Fibroblast of mammary gland (primary cell): ENCODE measurements around the gene KDM2B.

Experiments
- DNase-seq: peaks from one replicate; pipeline ENCODE4 v3.0.0-alpha.2; 2010; ENCODE audit warnings: low read depth
- H3K4me3 ChIP-seq: 2 replicates; pipeline ENCODE4 v1.5.1; 2011; ENCODE audit warnings: low read depth, mild to moderate bottlenecking, low read length, moderate library complexity; ENCODE audit not compliant: control insufficient read depth
- CTCF ChIP-seq: conservative IDR thresholded peaks from 2 replicates; pipeline ENCODE4 v1.5.1; 2011; ENCODE audit warnings: low read depth, low read length, inconsistent platforms; ENCODE audit not compliant: control insufficient read depth, insufficient read depth

The KDM2B gene

GRCh38 chr12:121522971-121523370 lies 57.9 kb downstream of the KDM2B start:
- TF ChIP-seq CTCF, result no peak
- peak; percentile 12 for DNase-seq

GRCh38 chr12:121520586-121521086 lies 60.2 kb downstream of the KDM2B start:
- no peak for TF ChIP-seq CTCF

More at GRCh38 chr12:121522971-121523370, 57.9 kb downstream of the KDM2B start:
- no peak overlapping the region for H3K4me3 ChIP-seq

GRCh38 chr12:121520119-121520518 lies 60.7 kb downstream of the KDM2B start:
- no peak for DNase-seq
- no peak overlapping the region for H3K4me3 ChIP-seq
- TF ChIP-seq CTCF, result no peak

More at GRCh38 chr12:121520586-121521086, 60.2 kb downstream of the KDM2B start:
- DNase-seq, result no peak
- H3K4me3 ChIP-seq, result no peak overlapping the region

- no peak for DNase-seq
- no peak overlapping the region for H3K4me3 ChIP-seq
- no peak for TF ChIP-seq CTCF
Observed at GRCh38 chr12:121519227-121519626, 61.6 kb downstream of the KDM2B start.

GRCh38 chr12:121518656-121519055 lies 62.2 kb downstream of the KDM2B start:
- no peak for TF ChIP-seq CTCF
- DNase-seq, result no peak
- no peak overlapping the region for H3K4me3 ChIP-seq

GRCh38 chr12:121516437-121517011 lies 64.3 kb downstream of the KDM2B start:
- TF ChIP-seq CTCF, result no peak
- DNase-seq, result no peak
- H3K4me3 ChIP-seq, result no peak overlapping the region
